SJSA1 (cell line): ENCODE measurements around the gene TUBGCP6. TPM values are rescaled to one million over a fixed set of nuclear protein-coding genes. Genes with fewer than 3 reads are reported as not detected.

Experiments
- DNase-seq, 2 experiments: peaks; one replicate each; pipeline ENCODE4 v3.0.0-alpha.2; 2015 to 2020; ENCODE audit warnings: low spot score in 2 of 2, low read depth in 1 of 2
- H3K27ac ChIP-seq: fragments of 250-450 bp; sonication (Bioruptor Pico); 2 replicates; pipeline ENCODE4 v1.5.1; 2020; ENCODE audit warnings: mild to moderate bottlenecking, moderate library complexity
- H3K27me3 ChIP-seq: fragments of 250-450 bp; sonication (Bioruptor Pico); replicated peaks from 2 replicates; pipeline ENCODE4 v1.5.1; 2020; ENCODE audit warnings: mild to moderate bottlenecking, moderate library complexity
- H3K36me3 ChIP-seq: fragments of 250-450 bp; sonication (Bioruptor Pico); 2 replicates; pipeline ENCODE4 v1.5.1; 2020; ENCODE audit warnings: mild to moderate bottlenecking
- H3K4me1 ChIP-seq: fragments of 250-450 bp; sonication (Bioruptor Pico); replicated peaks from 2 replicates; pipeline ENCODE4 v1.6.1; 2021; ENCODE audit warnings: mild to moderate bottlenecking
- H3K4me3 ChIP-seq: fragments of 250-450 bp; sonication (Bioruptor Pico); 2 replicates; pipeline ENCODE4 v1.5.1; 2020; ENCODE audit warnings: mild to moderate bottlenecking
- H3K9me3 ChIP-seq: fragments of 250-450 bp; sonication (Bioruptor Pico); replicated peaks from 2 replicates; pipeline ENCODE4 v1.5.1; 2020; ENCODE audit warnings: mild to moderate bottlenecking
- total RNA-seq: library from RNA; depleted of rRNA; stranded (reverse); fragments of >200 nt; shearing (Covaris generic); gene quantifications from 2 replicates; pipeline ENCODE4 v1.2.3, GENCODE V29; 2014

Gene TUBGCP6
- total RNA-seq, 1 experiment from 2014 or later = 17.4 TPM

DNA sequence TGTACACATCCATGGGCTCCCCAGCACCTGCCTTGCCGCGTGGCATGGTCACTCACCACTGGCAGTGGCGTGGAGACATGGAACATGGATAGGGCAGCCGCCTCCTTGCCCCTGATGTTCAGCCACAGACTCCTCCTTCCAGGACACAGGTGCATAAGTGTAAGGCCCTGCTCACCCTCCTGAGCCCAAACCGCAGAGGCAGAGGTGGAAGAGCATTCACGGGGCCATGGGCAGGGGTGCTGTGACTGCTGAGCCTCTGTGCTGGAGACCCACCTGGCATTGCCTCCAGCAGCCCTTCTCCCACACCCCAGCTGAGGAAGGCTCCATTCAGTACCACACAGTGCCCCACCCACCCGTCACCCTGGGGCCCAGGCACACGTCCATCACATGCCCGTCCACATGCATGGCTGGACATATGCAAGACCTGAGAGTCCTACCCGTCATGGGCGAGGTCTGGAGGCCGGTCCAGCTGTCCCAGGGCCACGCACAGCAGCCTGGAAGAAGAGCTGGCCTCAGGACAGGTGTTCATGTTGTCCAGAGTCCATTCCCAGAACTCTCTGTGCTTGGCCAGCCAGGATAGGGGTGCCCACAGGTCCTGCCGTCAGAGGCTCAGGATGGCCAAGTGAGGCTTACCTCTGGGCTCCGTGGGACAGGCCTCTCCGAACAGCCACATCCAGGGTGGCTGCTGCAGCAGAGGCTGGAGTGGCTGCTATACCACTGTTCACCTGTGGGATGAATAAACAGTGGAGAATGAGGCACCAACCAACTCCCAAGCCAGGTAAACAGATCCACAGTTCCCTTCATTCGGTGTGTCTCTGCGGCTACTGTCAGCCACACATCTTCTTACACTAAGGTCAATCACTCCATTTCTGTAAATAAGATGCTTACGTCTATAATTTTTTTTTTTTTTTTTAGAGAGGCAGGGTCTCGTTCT is 1.7 kb upstream of the TUBGCP6 start:
- DNase-seq = no peak
- no peak overlapping the region for H3K4me3 ChIP-seq
- H3K36me3 ChIP-seq = peaks cover 57% of the 10 kb centered on the region
- peaks cover 39% of the 10 kb centered on the region for H3K4me1 ChIP-seq
- H3K27me3 ChIP-seq = no peaks in the 10 kb centered on the region
- no peaks in the 10 kb centered on the region for H3K9me3 ChIP-seq
- no peak overlapping the region for H3K27ac ChIP-seq

GRCh38 chr22:50245214-50246072 is 620 bp upstream of the TUBGCP6 start:
- Histone ChIP-seq H3K36me3 (peaks cover 58% of the 10 kb centered on the region), H3K4me3 (peak overlapping the region; percentile 81), H3K27ac (peak overlapping the region; percentile 69), H3K27me3 (no peaks in the 10 kb centered on the region), H3K9me3 (no peaks in the 10 kb centered on the region), H3K4me1 (peaks cover 29% of the 10 kb centered on the region)
- no peak for DNase-seq

DNA sequence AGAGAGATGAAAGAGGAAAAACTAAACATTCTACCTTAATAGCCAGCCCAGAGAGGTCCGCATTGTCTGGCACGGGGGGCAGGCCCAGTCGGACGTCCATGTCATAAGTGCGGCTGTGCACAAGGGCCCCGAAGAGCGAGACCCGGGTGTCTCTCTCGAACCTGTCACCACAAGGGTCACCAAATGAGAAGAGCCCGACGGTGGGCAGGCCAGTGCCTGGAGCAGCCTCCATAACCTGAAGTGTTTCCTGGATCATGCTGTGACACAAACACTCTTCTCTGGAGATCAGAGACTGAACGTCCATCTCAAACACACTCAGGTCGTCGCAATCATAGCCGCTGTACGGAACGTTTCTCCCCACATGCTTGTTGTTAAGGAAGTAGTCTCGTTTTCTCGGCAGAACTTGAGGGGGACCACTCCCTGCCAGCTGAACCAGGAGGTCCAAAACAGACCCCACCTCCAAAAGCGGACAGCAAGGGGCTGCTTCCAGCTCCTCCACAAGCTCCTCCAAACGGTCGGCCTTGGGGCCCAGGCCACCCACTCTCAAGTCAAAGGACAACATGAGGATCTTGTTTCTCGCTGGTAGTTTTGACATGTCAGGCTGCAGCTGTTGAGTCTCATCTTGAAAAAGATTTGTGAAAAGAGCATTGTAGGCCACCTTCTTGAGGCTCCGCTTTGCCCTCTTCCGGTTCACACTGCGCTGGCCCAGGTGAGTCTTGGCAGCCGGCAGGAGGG is 971 bp downstream of the TUBGCP6 start:
- Histone ChIP-seq H3K27me3 (no peaks in the 10 kb centered on the region), H3K4me3 (peak overlapping the region; percentile 81), H3K27ac (no peak overlapping the region; the same call in 1 of the 2 replicates), H3K9me3 (no peaks in the 10 kb centered on the region), H3K36me3 (peaks cover 64% of the 10 kb centered on the region), H3K4me1 (peaks cover 19% of the 10 kb centered on the region)
- peak in 1 of 2 experiments; percentile 19 for DNase-seq

DNA sequence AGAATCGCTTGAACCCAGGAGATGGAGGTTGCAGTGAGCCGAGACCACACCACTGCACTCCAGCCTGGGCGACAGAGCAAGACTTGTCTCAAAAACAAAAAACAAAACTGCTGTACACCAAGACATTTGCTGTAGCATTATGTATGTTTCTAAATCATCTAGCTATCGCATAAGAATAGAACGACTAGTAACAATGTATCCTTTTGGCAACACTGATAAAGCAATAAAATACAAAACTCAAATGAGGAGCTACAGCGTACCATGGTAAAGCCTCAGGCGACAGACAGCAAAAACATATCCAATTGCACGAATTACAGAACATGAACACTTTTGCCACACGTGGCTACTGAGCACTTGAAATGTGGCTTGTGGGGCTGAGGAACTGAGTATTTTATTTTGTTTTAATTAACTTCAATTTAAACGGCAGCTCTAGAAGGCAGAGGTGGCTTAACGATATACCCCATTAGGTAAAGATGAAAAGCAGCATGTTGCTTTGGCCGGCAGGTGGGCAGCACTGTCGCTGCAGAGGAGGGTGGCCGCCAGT is 2.3 kb downstream of the TUBGCP6 start:
- H3K27me3 ChIP-seq = no peaks in the 10 kb centered on the region
- H3K27ac ChIP-seq = no peak overlapping the region
- no peaks in the 10 kb centered on the region for H3K9me3 ChIP-seq
- peaks cover 19% of the 10 kb centered on the region for H3K4me1 ChIP-seq
- peaks cover 59% of the 10 kb centered on the region for H3K36me3 ChIP-seq
- DNase-seq = no peak
- peak overlapping the region; percentile 18 for H3K4me3 ChIP-seq

DNA sequence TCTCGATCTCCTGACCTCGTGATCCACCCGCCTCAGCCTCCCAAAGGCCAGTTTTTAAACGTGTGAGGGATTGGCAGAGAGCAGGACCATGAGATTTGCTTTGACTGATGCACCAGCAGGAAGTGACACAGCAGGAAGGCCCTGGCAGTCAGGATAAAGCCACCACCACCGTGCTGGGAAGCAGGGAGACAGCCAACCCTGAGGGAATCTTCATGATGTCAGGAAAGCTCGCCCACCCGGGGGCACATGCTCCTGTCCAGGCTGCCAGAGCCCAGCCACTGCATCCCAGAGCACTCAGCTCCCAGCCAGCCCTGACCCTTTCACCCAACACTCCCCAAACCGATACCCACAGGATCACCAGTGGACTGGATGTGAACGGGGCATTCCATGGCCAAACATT is 6.1 kb downstream of the TUBGCP6 start:
- H3K9me3 ChIP-seq = no peaks in the 10 kb centered on the region
- peaks cover 49% of the 10 kb centered on the region for H3K36me3 ChIP-seq
- no peak overlapping the region for H3K4me3 ChIP-seq
- H3K27ac ChIP-seq = no peak overlapping the region
- no peaks in the 10 kb centered on the region for H3K27me3 ChIP-seq
- peaks cover 11% of the 10 kb centered on the region for H3K4me1 ChIP-seq
- DNase-seq = no peak

GRCh38 chr22:50236731-50237409 is 8.0 kb downstream of the TUBGCP6 start:
- Histone ChIP-seq H3K9me3 (no peaks in the 10 kb centered on the region), H3K4me1 (no peaks in the 10 kb centered on the region), H3K27me3 (no peaks in the 10 kb centered on the region), H3K36me3 (peaks cover 51% of the 10 kb centered on the region), H3K4me3 (no peak overlapping the region), H3K27ac (no peak overlapping the region)
- DNase-seq = no peak

DNA sequence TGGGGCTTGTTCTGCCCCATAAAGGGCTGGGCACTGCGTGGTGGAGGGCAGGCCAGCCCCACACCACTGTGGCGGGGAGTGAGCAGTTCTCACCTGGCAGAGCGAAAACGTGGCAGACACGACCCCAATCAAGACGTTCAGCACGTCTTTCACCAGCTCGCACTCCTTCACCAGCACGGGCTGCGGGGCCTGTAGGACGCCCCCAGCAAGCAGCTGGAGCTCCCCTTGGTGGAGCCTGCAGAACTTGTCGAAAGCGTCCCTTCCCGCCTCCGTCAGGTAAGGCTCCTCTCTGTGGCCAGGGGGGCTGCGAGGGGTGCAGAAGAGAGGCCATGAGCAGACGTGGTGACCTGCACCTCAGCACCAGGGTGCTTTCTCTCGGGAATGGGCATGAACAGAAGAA is 11.6 kb downstream of the TUBGCP6 start:
- Histone ChIP-seq H3K4me1 (no peaks in the 10 kb centered on the region), H3K9me3 (no peaks in the 10 kb centered on the region), H3K27ac (no peak overlapping the region), H3K4me3 (no peak overlapping the region), H3K27me3 (no peaks in the 10 kb centered on the region), H3K36me3 (peaks cover 40% of the 10 kb centered on the region)
- no peak for DNase-seq

- Histone ChIP-seq H3K4me3 (no peak overlapping the region), H3K9me3 (no peaks in the 10 kb centered on the region), H3K27ac (no peak overlapping the region), H3K4me1 (no peaks in the 10 kb centered on the region), H3K27me3 (no peaks in the 10 kb centered on the region), H3K36me3 (peaks cover 38% of the 10 kb centered on the region)
- DNase-seq = no peak
Measured at GRCh38 chr22:50232481-50233151, 12.2 kb downstream of the TUBGCP6 start.

DNA sequence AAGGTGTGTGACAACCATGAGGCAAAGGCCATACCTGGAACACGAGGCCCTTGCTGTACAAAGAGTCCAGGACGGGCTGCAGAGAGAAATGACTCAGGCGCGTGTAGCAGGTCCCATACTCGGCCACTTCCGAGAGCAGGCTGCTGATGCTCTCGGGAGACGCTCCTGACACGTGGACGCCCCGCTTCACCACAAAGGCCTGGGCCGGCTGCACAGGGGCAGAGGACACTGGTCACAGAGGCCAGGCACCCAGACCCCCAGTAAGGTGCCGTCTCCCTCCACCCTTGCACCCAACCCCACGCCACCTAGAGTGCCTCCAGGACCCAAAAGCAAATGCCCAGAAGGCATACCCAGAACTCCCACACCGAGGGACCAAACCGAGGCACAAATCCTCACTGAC is 15.5 kb downstream of the TUBGCP6 start:
- peaks cover 42% of the 10 kb centered on the region for H3K36me3 ChIP-seq
- no peak for DNase-seq
- no peak overlapping the region for H3K4me3 ChIP-seq
- H3K9me3 ChIP-seq = no peaks in the 10 kb centered on the region
- no peaks in the 10 kb centered on the region for H3K27me3 ChIP-seq
- H3K4me1 ChIP-seq = no peaks in the 10 kb centered on the region
- no peak overlapping the region for H3K27ac ChIP-seq

DNA sequence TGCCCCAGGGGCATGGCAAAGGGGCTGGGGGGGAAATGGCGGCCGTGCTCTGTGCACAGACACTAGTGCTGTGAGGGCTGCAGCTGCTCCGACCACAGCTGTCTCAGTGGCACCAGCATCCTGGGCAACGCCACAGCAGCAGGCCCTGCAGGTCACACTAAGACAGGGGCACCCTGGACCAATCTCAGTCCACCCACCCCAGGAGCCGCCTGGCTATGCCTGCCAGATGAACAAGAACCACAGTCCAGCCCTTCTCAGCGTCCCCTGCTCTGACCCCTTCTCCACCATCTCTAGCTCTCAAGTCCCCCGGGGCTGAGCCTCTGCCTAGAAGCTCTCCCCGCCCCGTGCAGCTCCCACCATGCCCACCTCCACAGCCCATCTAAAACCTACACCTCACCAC is 16.5 kb downstream of the TUBGCP6 start:
- DNase-seq = no peak
- Histone ChIP-seq H3K4me1 (no peaks in the 10 kb centered on the region), H3K27ac (no peak overlapping the region), H3K36me3 (peaks cover 48% of the 10 kb centered on the region), H3K27me3 (no peaks in the 10 kb centered on the region), H3K9me3 (no peaks in the 10 kb centered on the region), H3K4me3 (no peak overlapping the region)

DNA sequence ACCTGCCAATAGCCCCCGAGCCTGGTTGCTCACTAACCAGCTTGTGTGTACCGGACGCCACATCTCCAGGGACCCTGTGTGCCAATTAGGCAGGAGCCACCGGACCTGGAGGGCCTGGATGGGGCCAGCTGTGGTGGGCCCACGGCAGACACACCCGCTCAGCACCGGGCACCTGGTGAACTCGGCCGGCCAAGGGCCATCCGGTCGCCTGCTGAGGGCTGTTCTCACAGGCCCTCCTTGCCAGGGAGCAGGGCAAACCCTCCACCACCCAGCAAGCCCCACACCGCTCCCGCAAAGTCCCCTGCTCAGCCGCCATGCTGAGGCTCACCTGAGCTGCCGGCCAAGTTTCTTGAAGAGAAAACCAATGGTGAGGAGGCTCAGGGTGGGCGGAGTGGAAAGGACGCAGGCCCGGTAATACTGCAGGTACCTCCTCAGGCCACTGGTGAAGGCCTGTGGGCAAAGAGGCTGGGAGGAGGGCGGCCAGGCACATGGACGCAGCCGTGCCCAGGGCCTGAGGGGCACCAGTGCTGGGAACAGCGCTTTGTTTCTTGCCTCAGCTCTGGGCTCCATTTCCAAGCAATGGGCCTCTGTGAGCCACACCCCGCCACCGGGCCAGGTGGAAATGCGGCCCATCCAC is 17.1 kb downstream of the TUBGCP6 start:
- no peaks in the 10 kb centered on the region for H3K4me1 ChIP-seq
- peaks cover 49% of the 10 kb centered on the region for H3K36me3 ChIP-seq
- H3K27ac ChIP-seq = no peak overlapping the region
- DNase-seq = no peak
- no peaks in the 10 kb centered on the region for H3K27me3 ChIP-seq
- no peaks in the 10 kb centered on the region for H3K9me3 ChIP-seq
- no peak overlapping the region for H3K4me3 ChIP-seq

DNA sequence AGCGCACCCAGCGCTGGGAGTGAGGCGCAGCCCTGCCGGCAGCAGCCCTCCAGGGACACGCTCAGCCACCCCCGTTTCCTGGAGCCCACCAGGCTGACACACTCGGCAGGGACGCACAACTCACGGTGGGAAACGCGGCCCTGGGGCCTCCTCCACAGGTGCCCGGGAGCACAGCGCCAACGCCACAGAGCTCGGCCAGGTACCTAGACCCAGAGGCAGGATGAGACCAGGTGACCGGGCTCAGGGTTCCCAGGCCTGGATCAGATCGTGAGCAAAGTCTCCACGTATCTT is 18.0 kb downstream of the TUBGCP6 start:
- Histone ChIP-seq H3K36me3 (peaks cover 56% of the 10 kb centered on the region), H3K4me3 (no peak overlapping the region), H3K9me3 (no peaks in the 10 kb centered on the region), H3K4me1 (no peaks in the 10 kb centered on the region), H3K27ac (no peak overlapping the region), H3K27me3 (no peaks in the 10 kb centered on the region)
- no peak for DNase-seq
